Transverse colon (tissue), 4 donors: ENCODE data around the gene SLC27A6. TPM values are rescaled to one million over a fixed set of nuclear protein-coding genes. Genes with fewer than 3 reads are reported as not detected.
A peak's percentile ranks its signal among the peaks of the same experiment; 100 is the strongest.

ENCODE experiments used
- DNase-seq: peaks from one replicate; pipeline ENCODE4 v3.0.0-alpha.2; 2019
- H3K27ac ChIP-seq, 4 donors: fragments of 200-600 bp; sonication (generic); 2 replicates each; pipeline ENCODE4 v1.5.1; 2016 to 2018; ENCODE audit warnings: inconsistent platforms in 4 of 4
- H3K27me3 ChIP-seq: fragments of 200-600 bp; sonication (generic); 2 replicates; pipeline ENCODE4 v1.5.1; 2017; ENCODE audit warnings: inconsistent platforms
- H3K36me3 ChIP-seq, 4 donors: fragments of 200-600 bp; sonication (generic); 2 replicates each; pipeline ENCODE4 v1.5.1; 2017 to 2019; ENCODE audit warnings: inconsistent platforms in 4 of 4
- H3K4me1 ChIP-seq, 4 donors: fragments of 200-600 bp; sonication (generic); 2 replicates each; pipeline ENCODE4 v1.5.1; 2017 to 2020; ENCODE audit warnings: inconsistent platforms in 4 of 4
- H3K4me3 ChIP-seq, 4 donors: fragments of 200-600 bp; sonication (generic); 1 replicate in 1 of 4; 2 replicates in 3 of 4; pipeline versions ENCODE4 v1.5.1 to v1.6.1; 2017 to 2019; ENCODE audit warnings: inconsistent platforms in 4 of 4
- H3K9me3 ChIP-seq, 2 donors: fragments of 200-600 bp; sonication (generic); 2 replicates each; pipeline ENCODE4 v1.5.1; 2017 to 2019; ENCODE audit warnings: inconsistent platforms in 2 of 2
- EP300 ChIP-seq: sonication (generic); formaldehyde crosslinking; IDR thresholded peaks from one replicate; pipeline ENCODE4 v1.6.1; 2017; ENCODE audit warnings: antibody characterized with exemption, low read depth
- POLR2A ChIP-seq: fragments of 450-650 bp; IDR thresholded peaks from one replicate; pipeline ENCODE4 v1.6.1; 2016; ENCODE audit warnings: antibody characterized with exemption, mild to moderate bottlenecking, moderate library complexity
- POLR2AphosphoS5 ChIP-seq, 3 donors: sonication (generic); formaldehyde crosslinking; IDR thresholded peaks; one replicate each; pipeline ENCODE4 v1.6.1; 2016; ENCODE audit warnings: antibody characterized with exemption in 3 of 3
- WGBS, 2 donors: methylation state at CpG; one replicate each; pipeline ENCODE4 v1.1.5; 2018; ENCODE audit warnings: low coverage in 1 of 2; 5-methylcytosine and 5-hydroxymethylcytosine counted together
- in situ Hi-C, 4 donors: fragments of 200-750 bp; cut with MboI; loops; one replicate each; pipeline versions ENCODE4 v1.15.0 to v1.15.1; 2017; ENCODE audit warnings: low sequenced_read_pairs in 3 of 4, low pct_ligation_motif_present in 1 of 4, low pct_unique_long_range_greater_than_20kb in 1 of 4
- intact Hi-C: fragments of 100-400 bp; cut with DNase I; formaldehyde crosslinking; loops from one replicate; pipeline ENCODE4 v1.15.1; 2023; ENCODE audit warnings: low total_unique reads
- total RNA-seq, 4 donors: library from RNA; depleted of rRNA; stranded (reverse); fragments of >200 nt; gene quantifications; one replicate each; pipeline ENCODE4 v1.1.0, GENCODE V29; 2016
- TF ChIP-seq, protein P1 (sequence below), 5 experiments: fragments of 200-600 bp in 3 of 5; fragments of 450-650 bp in 2 of 5; sonication (generic) in 3 of 5; IDR thresholded peaks; 1 replicate in 2 of 5; 2 replicates in 3 of 5; pipeline ENCODE4 v1.5.1; 2016 to 2017; ENCODE audit warnings: antibody characterized with exemption in 5 of 5, inconsistent platforms in 3 of 5, mild to moderate bottlenecking in 2 of 5, moderate library complexity in 1 of 5

Gene SLC27A6, protein sequence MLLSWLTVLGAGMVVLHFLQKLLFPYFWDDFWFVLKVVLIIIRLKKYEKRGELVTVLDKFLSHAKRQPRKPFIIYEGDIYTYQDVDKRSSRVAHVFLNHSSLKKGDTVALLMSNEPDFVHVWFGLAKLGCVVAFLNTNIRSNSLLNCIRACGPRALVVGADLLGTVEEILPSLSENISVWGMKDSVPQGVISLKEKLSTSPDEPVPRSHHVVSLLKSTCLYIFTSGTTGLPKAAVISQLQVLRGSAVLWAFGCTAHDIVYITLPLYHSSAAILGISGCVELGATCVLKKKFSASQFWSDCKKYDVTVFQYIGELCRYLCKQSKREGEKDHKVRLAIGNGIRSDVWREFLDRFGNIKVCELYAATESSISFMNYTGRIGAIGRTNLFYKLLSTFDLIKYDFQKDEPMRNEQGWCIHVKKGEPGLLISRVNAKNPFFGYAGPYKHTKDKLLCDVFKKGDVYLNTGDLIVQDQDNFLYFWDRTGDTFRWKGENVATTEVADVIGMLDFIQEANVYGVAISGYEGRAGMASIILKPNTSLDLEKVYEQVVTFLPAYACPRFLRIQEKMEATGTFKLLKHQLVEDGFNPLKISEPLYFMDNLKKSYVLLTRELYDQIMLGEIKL
- under 1 TPM in 2 of 4 donors, not detected in 2; 0.27 to 0.64 TPM for total RNA-seq

DNA sequence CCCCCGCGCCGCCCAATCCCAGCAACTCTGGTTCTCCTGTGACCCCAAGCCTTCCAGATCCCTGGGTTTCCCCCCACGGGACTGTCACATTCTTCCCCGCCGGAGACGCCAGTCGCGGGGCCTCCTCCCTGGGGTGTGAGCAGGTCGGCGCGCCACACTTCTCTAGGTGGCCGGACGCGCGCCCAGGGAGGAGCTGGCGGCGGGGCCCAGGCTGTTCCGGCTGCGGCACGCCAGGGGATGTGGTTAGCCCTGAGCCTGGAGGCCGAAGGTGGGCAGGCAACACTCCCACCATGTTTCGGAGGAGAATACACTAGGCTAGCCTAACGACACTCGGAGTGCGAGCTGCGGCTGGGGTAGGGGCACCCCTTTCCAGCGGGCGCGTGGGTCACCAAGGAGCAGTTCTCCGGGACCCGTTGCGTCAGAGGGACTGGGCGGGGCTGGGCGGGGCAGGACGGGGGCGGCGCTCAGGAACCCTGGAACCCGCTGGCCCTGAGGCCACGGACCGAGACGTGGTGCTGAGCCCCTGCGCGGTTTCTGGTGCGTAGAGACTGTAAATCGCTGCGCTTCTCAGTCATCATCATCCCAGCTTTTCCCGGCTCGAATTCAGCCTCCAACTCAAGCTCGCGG lies at the start of gene SLC27A6:
SLC27A6 (plus strand) TSS at position 478 of the 627 bp plus-strand sequence. CDS start 650 bp downstream, outside the sequence.
- Histone ChIP-seq H3K9me3 (no peaks in the 10 kb centered on the region), H3K4me3 (peak within 1 kb of the TSS in 2 of 4 donors; percentile 23 to 38), H3K36me3 (no peaks in the 10 kb centered on the region), H3K4me1 (peaks cover 0 to 6% (median 0%) of the 10 kb centered on the region in 4 donors), H3K27ac (no peak within 1 kb of the TSS), H3K27me3 (peaks cover 16% of the 10 kb centered on the region)
- DNase-seq, result no peak
- TF ChIP-seq, protein P1, sequence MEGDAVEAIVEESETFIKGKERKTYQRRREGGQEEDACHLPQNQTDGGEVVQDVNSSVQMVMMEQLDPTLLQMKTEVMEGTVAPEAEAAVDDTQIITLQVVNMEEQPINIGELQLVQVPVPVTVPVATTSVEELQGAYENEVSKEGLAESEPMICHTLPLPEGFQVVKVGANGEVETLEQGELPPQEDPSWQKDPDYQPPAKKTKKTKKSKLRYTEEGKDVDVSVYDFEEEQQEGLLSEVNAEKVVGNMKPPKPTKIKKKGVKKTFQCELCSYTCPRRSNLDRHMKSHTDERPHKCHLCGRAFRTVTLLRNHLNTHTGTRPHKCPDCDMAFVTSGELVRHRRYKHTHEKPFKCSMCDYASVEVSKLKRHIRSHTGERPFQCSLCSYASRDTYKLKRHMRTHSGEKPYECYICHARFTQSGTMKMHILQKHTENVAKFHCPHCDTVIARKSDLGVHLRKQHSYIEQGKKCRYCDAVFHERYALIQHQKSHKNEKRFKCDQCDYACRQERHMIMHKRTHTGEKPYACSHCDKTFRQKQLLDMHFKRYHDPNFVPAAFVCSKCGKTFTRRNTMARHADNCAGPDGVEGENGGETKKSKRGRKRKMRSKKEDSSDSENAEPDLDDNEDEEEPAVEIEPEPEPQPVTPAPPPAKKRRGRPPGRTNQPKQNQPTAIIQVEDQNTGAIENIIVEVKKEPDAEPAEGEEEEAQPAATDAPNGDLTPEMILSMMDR (IDR thresholded peaks at IDR 0.05), result no peak
- no peak for TF ChIP-seq EP300
- no peak for TF ChIP-seq POLR2AphosphoS5 (IDR thresholded peaks at IDR 0.05)
- no peak for TF ChIP-seq POLR2A
- intact Hi-C loops (no loop called here), in situ Hi-C loops (no loop called here)
- 18 to 20% methylated on average over 2 to 50 of the region's 51 CpGs for WGBS, 2 donors

DNA sequence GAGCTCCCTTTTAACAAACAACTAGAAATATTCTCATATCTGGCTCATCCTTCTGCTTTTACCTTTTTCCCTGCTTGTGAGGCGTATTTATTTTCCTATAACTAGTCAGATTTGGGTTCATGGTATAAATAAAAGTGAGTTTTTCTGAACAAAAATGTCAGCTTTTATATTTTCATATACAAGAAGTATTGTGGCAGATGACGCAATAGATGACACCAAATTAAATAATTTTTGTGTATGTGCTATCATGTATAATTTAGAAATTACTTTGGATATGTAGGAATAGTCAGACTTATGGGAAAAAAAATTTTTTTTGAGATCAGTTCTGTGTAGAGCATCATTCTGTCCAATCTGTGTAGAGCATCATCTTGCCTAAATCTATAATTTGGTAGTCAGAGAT lies 45.7 kb upstream of the SLC27A6 start:
- no peaks in the 10 kb centered on the region for H3K4me1 ChIP-seq
- intact Hi-C loops (no loop called here), in situ Hi-C loops (loop anchor here in 3 of 4 donors (25.0 kb wide), 1 partner anchor 843 kb away; no protein-coding TSS in a partner anchor)
- no peak overlapping the region for H3K27ac ChIP-seq
- H3K36me3 ChIP-seq, result no peaks in the 10 kb centered on the region
- no peak for DNase-seq
- TF ChIP-seq POLR2A, result no peak
- TF ChIP-seq EP300, result no peak
- TF ChIP-seq, protein P1 (IDR thresholded peaks at IDR 0.05), result no peak
- no peak for TF ChIP-seq POLR2AphosphoS5 (IDR thresholded peaks at IDR 0.05)
- no peak overlapping the region for H3K4me3 ChIP-seq
- H3K9me3 ChIP-seq, result no peaks in the 10 kb centered on the region
- 80 to 83% methylated on average over 2 of the region's 2 CpGs for WGBS, 2 donors
- H3K27me3 ChIP-seq, result no peaks in the 10 kb centered on the region

DNA sequence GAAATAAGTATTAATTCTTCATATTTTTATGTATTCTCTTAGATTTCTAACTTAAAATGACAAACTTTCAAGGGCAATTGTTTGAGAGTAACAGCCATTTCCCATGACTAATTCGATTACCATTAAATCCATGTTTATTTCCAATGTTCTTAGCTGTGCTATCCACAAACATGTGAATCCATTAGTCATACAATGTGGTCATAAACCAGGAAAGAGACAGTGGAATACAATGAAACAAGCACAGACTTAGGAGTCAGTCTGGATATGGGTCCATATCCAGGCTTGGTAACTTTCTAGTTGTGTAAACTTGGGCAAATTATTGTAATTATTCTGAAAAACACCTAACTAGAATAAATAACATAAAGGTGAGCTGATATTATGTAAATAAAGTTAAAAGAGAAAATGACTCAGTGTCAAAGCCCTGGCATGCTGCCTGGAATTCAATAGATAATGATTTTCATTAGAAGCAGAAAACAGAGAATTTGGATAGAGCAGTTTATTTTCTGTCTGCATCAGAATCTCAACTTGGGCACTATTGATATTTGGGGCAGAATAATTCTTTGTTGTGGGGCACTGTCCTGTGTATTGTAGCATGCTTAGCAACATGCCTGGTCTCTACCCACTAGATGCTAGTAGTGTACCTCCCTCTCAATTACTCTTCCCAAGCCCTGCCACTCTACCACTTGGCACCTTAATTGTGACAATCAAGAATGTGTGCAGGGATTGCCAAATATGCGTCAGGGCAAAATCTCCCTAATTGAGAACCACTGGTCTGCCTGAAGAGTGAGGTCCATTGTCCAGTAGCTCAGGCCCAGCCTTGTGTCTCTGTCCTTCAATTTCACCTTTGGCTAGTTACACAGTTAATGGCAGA lies 44.7 kb upstream of the SLC27A6 start:
- DNase-seq, result no peak
- WGBS, 2 donors, result 51 to 58% methylated on average over 1 to 2 of the region's 2 CpGs
- H3K9me3 ChIP-seq, result no peaks in the 10 kb centered on the region
- no peak overlapping the region for H3K4me3 ChIP-seq
- H3K4me1 ChIP-seq, result no peaks in the 10 kb centered on the region
- no peaks in the 10 kb centered on the region for H3K27me3 ChIP-seq
- H3K36me3 ChIP-seq, result no peaks in the 10 kb centered on the region
- no peak overlapping the region for H3K27ac ChIP-seq
- TF ChIP-seq POLR2AphosphoS5 (IDR thresholded peaks at IDR 0.05), result no peak
- in situ Hi-C loops, result loop anchor here in 3 of 4 donors (25.0 kb wide), 1 partner anchor 842 kb away; no protein-coding TSS in a partner anchor
- intact Hi-C loops, result no loop called here

DNA sequence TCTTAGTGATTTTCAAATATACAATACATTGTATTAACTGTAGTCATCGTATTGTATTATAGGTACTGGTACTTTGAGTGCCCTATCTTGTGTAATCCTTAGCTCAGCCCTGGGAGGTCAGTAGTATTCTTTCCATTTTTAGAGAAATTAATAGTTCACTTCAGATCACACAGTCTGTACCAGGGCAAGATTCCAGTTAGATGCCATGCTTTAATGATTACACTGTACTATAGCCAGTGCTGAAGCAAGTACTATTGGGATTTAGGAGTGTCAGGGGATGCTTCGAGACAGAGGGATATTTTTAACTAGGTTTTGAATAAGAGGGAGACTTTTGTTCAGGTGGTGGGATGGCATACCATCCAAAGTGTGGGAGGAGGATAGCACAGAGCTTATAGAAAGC lies 41.0 kb upstream of the SLC27A6 start:
- H3K36me3 ChIP-seq, result no peaks in the 10 kb centered on the region
- no peaks in the 10 kb centered on the region for H3K9me3 ChIP-seq
- no peaks in the 10 kb centered on the region for H3K4me1 ChIP-seq
- intact Hi-C loops (no loop called here), in situ Hi-C loops (loop anchor here in 3 of 4 donors (25.0 kb wide), 1 partner anchor 838 kb away; no protein-coding TSS in a partner anchor)
- no peak overlapping the region for H3K27ac ChIP-seq
- H3K4me3 ChIP-seq, result no peak overlapping the region
- TF ChIP-seq EP300 (no peak), POLR2AphosphoS5 (IDR thresholded peaks at IDR 0.05) (no peak), POLR2A (no peak)
- TF ChIP-seq, protein P1 (IDR thresholded peaks at IDR 0.05), result no peak
- no peaks in the 10 kb centered on the region for H3K27me3 ChIP-seq
- WGBS, 2 donors, result 58 to 78% methylated on average over 2 of the region's 2 CpGs
- DNase-seq, result no peak
